Hematopoietic multipotent progenitor cell treated with erythropoietin and hydrocortisone succinate and interleukin-3 and kit ligand, for 15 days (in vitro differentiated cells): Measurements from ENCODE around the gene MSI2.
"Not testable (repeated sequence)": the region's sequence is repeated elsewhere in the genome, so short reads cannot be mapped to it uniquely, and the experiment has no call there.

Experiments used
- DNase-seq: peaks from one replicate; pipeline ENCODE4 v3.0.0-alpha.2; 2015; ENCODE audit warnings: low spot score

The MSI2 gene

GRCh38 chr17:57484826-57485565 lies 228.7 kb downstream of the MSI2 start:
- DNase-seq = no peak

- no peak for DNase-seq
Observed at GRCh38 chr17:57485566-57485865, 229.2 kb downstream of the MSI2 start.

DNA sequence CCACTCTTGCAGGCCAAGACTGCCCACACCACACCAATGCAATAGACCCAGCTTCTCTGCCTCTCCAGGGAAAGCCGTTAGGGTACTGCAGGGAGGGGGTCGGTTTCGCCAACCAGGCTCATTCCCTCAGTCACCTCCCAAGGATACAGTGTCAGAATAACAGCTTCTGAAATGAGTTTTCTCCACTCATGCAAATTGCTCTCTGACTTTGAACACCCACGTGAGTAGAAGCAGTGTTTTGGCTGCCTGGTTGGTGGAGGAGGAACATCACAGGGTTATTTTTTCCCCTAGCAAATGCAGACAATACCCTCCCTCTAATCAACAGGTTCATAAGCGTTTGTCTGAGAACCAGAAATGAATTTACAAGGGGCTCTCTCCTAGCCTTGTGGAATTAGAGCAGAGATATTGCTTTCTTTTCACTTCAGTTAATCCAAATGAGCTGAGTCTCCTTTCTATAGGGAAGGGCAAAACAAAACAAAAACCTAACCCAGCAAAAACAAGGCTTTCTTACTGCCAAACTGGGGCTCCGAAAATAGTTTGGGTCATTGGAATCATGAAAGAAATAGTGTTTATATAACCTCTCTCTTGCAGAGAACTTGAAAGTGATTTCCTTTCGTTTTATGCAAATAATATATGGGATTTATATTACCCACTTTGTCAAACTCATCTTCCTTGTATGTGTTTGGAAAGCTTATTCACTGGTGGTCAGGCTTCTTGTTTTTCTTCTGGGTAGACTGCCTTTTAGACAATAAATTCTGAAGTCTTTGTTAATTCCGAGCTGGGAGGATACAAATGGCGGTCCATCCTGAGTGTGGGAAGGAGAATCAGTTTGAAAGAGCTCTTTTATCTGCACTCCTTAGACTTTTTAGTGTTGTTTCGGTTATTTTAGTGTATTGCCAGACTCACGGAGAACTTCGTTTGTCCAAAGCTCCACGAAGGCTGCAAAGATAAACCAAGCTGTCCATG lies 229.9 kb downstream of the MSI2 start:
- DNase-seq = no peak

DNA sequence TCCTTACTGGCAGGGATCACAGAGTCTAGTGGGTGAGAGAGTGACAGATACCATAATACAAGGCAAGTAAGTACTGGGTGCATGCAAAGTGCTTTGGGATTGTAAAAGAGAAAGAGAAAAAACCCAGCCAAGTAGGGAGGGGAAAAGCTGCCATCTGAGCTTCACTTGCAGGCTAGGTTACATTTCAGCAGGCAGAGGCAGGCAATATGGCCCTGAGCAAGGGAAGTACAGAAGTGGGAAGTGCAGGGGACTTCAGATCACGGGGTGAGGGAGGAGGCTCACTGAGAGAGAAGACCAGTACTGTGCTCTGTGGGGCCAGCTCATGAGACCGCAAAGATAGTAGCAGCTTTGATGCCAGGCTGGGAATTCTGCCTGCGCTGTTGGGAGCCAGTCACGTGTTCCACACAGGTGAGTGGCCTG lies 230.6 kb downstream of the MSI2 start:
- no peak for DNase-seq

DNA sequence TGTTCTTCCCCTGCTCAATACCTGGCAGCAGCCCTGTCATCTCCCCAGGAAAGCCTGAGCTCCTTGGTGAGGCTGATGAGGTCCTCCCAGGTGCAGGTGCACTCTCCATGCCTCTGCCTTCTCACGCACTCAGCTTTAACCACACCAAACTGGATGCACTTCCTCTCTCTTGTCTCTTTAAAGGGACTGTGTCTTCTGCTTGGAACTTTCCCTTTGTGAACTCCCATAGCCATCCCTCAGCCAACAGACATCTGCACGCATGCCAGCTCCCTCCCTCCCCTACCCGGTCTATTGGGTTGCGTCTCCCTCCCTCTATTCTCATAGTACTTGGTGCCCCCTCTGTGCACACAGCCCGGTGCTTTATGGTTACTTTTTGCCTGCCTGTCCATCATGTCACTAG lies 231.2 kb downstream of the MSI2 start:
- no peak for DNase-seq

GRCh38 chr17:57488856-57489255 lies 232.5 kb downstream of the MSI2 start:
- DNase-seq = no peak

DNA sequence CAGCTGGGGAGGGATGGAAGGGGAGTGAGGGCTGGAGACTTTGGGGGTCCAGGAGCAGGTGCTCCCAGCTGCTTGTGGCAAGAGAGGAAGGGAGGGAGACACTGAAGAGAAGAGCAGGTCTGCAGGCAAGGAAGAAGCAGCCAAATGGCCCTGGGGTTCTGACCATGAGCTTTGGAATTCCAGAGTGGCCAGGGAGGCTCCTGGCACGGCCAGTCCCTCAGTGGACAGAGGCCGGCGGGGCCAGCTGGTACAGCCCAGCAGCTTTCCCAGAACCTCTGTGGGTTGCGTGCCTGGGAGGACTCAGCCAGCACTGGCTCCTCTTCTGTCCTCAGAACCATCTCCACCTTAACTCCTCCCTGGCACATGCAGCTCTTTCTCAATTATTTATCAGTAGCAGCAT lies 233.0 kb downstream of the MSI2 start:
- no peak for DNase-seq

GRCh38 chr17:57490111-57490845 lies 234.0 kb downstream of the MSI2 start:
- no peak for DNase-seq

- DNase-seq = no peak
Observed at GRCh38 chr17:57490890-57491289, 234.6 kb downstream of the MSI2 start.

- DNase-seq = no peak
Observed at GRCh38 chr17:57493171-57493570, 236.8 kb downstream of the MSI2 start.

- no peak for DNase-seq
Observed at GRCh38 chr17:57493625-57494024, 237.3 kb downstream of the MSI2 start.

GRCh38 chr17:57494443-57494842 lies 238.1 kb downstream of the MSI2 start:
- DNase-seq = no peak

DNA sequence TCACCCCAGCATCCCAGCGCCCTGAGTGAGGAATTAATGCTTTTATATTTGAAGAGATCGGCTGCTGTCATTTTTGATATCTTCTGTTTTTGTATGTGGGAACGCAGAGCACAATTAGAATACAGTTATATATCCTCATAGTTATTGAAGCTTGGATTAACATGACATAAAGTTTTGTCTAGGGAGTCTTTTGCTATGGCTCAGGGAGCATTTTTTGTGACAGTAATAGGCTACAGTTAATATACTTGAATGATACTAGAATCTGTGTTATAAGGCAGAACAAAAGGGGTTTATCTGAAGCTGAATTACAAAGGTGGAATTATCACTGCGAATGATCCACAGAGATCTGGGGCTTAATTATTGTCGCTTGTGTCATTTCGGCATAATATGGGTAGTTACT lies 239.4 kb downstream of the MSI2 start:
- DNase-seq = no peak

GRCh38 chr17:57496382-57496781 lies 240.1 kb downstream of the MSI2 start:
- no peak for DNase-seq

- no peak for DNase-seq
Observed at GRCh38 chr17:57498443-57498842, 242.1 kb downstream of the MSI2 start.

DNA sequence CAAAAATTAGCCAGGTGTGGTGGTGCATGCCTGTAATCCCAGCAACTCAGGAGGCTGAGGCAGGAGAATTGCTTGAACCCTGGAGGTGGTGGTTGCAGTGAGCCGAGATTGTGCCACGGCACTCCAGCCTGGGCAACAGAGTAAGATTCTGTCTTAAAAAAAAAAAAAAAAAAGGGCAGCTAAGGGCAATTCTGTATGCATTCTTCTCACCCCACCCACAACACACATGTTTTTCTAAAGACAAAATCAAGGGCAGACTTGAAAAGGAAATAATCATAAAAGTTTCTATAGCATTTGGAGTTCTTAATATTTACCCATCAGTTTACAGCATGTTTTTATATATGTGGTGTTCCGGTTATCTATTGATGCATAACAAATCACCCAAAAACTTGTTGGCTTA lies 242.9 kb downstream of the MSI2 start:
- DNase-seq = not testable (repeated sequence)

DNA sequence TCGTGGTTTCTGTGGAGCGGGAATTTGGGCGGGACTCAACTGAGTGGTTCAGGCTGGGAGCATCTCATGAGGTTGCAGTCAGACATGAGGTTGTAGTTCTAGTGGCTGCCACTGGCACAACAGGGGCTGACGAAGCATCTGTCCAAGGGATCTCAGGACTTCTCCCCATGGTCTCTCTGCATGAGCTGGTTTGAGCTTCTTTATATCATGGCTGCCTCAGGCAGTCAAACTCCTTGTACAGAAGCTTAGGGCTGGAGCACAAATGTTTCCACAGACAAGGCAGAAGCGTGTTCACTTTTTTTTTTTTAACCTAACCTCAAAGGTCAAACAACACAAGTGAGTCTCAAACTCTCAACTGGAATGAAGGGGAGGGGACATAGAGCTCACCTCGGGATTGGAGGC lies 243.3 kb downstream of the MSI2 start:
- DNase-seq = no peak

- no peak for DNase-seq
Observed at GRCh38 chr17:57501016-57501415, 244.7 kb downstream of the MSI2 start.

DNA sequence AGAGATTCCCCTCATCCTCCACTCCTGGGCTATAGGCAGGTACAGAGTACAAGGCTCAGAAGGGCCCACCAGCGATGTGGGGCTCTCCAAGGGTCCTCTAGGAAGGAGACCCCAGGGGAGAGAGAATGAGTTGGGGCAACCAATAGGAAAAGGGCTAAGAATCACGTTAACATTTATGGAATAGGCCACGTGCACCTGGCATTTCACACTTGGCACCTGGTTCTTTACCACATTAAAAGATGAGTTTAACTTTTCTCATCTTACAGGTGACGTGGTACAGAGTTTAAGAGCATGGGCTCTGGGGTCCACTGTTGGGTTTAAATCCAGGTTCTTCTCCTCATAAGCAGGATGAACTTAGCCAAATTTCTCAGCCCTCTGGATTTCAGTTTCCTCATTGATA lies 245.7 kb downstream of the MSI2 start:
- DNase-seq = no peak

DNA sequence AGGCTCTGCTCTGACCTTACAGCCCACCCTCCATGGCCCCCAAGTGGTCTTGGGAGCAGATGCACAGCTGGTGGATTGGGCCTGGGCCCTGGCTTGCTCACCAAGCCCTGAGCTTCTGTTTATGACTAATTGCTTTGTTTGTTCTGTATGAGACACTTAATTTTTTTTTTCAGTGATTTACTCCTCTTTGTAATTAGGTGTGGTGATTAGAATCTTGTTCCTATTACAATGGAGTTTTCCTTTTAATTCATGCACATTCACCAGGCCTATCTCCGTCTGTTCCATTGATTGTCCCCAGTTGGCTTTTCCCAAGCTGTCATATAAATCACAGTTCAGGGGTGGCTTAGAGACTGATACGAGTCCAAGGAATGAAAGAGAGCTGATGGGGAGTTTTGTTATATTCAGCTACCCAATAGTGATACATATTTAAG lies 246.5 kb downstream of the MSI2 start:
- DNase-seq = no peak

DNA sequence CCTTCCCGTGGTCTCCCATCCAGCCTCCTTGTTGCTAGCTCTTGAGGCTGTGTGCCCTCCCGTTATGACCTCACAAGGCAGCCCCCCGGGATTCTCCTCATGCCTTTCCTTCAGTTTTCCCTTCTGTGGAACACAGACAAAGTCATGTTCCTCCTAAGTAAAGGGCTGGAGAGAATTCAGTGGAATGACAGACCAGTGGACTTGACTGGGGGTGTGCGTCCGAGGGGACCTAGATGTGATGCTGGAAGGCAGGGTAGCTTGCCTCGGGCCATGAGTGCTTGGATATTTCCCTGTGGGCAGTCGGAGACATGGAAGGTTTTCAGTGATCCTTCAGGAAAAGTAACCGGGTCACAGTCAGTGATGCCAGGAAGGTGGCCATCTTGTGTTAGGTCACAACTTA lies 247.9 kb downstream of the MSI2 start:
- DNase-seq = no peak

- no peak for DNase-seq
Observed at GRCh38 chr17:57505841-57506773, 249.8 kb downstream of the MSI2 start.
